HCT116 (cell line): ENCODE results near the gene BICD2. TPM values are rescaled to one million over a fixed set of nuclear protein-coding genes. Genes with fewer than 3 reads are reported as not detected.
"Not testable (repeated sequence)": the region's sequence is repeated elsewhere in the genome, so short reads cannot be mapped to it uniquely, and the experiment has no call there.

Experiments used
- ATAC-seq: fragments of 200-7000 bp; cut with Tn5 transposase; 2 replicates; pipeline ENCODE4 v1.9.1; 2020; ENCODE audit warnings: mild to moderate bottlenecking, moderate library complexity
- BruUV-seq: library from RNA; stranded (reverse); fragments of 400-500 nt; replicated peaks from 2 replicates; lab custom pipeline; 2021; lab: Mats Ljungman, UMichigan
- CTCF ChIA-PET: fragments of 300-600 bp; sonication (Branson Sonifier 250); formaldehyde crosslinking; loops from one replicate; lab custom pipeline; 2021; ENCODE audit warnings: antibody characterized with exemption; lab: Charles Lee
- POLR2A ChIA-PET: fragments of 300-600, 350-600 bp; sonication (Branson Sonifier 250); formaldehyde crosslinking; loops from one replicate; lab custom pipeline; 2021; ENCODE audit warnings: antibody characterized with exemption; lab: Charles Lee
- RAD21 ChIA-PET, 2 experiments: fragments of 300-600 bp; sonication (Branson Sonifier 250); formaldehyde crosslinking; loops; one replicate each; lab custom pipeline; 2023; ENCODE audit warnings: low total read pairs in 2 of 2; ENCODE audit not compliant: uncharacterized antibody in 2 of 2, unreplicated experiment in 2 of 2, low non-redundant PET in 1 of 2; lab: Charles Lee
- DNase-seq: peaks from one replicate; pipeline ENCODE4 v3.0.0-alpha.2; 2010; ENCODE audit warnings: low read depth, low spot score
- H2AFZ ChIP-seq: fragments of 200-600 bp; shearing (Covaris generic), sonication (generic); 2 replicates; pipeline ENCODE4 v1.6.1; 2017; ENCODE audit warnings: low read depth, mixed run types, mixed read lengths, antibody characterized with exemption, low read length; ENCODE audit not compliant: poor library complexity, severe bottlenecking
- H3K27ac ChIP-seq: 2 replicates; pipeline ENCODE4 v1.5.1; 2012; ENCODE audit warnings: low read depth, low read length
- H3K27me3 ChIP-seq: fragments of 200-600 bp; sonication (generic); 2 replicates; pipeline ENCODE4 v1.6.1; 2016; ENCODE audit warnings: mixed run types, low read length, mixed read lengths; ENCODE audit not compliant: insufficient read depth
- H3K36me3 ChIP-seq, 2 experiments: fragments of 200-500 bp in 1 of 2; fragments of 200-600 bp in 1 of 2; sonication (Bioruptor generic) in 1 of 2; sonication (generic) in 1 of 2; 2 replicates each; pipeline versions ENCODE4 v1.5.1 to v1.6.1; 2014 to 2016; ENCODE audit warnings: low read length in 2 of 2, inconsistent platforms in 1 of 2, mixed read lengths in 1 of 2, mixed run types in 1 of 2; ENCODE audit not compliant: insufficient read depth in 2 of 2, control insufficient read depth in 1 of 2
- H3K4me1 ChIP-seq, 2 experiments: fragments of 200-600 bp in 1 of 2; sonication (generic) in 1 of 2; 2 replicates each; pipeline versions ENCODE4 v1.5.1 to v1.6.1; 2012 to 2017; ENCODE audit warnings: low read length in 2 of 2, inconsistent platforms in 1 of 2, mild to moderate bottlenecking in 1 of 2, mixed read lengths in 1 of 2, mixed run types in 1 of 2, moderate library complexity in 1 of 2; ENCODE audit not compliant: insufficient read depth in 2 of 2, control insufficient read depth in 1 of 2
- H3K4me2 ChIP-seq: fragments of 200-600 bp; sonication (generic); 2 replicates; pipeline ENCODE4 v1.6.1; 2017; ENCODE audit warnings: mixed run types, low read length, mixed read lengths
- H3K4me3 ChIP-seq, 2 experiments: fragments of 200-600 bp in 1 of 2; sonication (generic) in 1 of 2; replicated peaks in 1 of 2; 2 replicates each; pipeline ENCODE4 v1.5.1; 2011 to 2016; ENCODE audit warnings: low read length in 2 of 2, control low read depth in 1 of 2, low read depth in 1 of 2, mild to moderate bottlenecking in 1 of 2, mixed read lengths in 1 of 2, mixed run types in 1 of 2
- H3K79me2 ChIP-seq: fragments of 200-600 bp; sonication (generic); 2 replicates; pipeline ENCODE4 v1.6.1; 2017; ENCODE audit warnings: mild to moderate bottlenecking, mixed run types, low read length, moderate library complexity, mixed read lengths; ENCODE audit not compliant: insufficient read depth
- H3K9ac ChIP-seq: fragments of 200-600 bp; sonication (generic); 2 replicates; pipeline ENCODE4 v1.6.1; 2016; ENCODE audit warnings: low read length, mixed read lengths
- H3K9me2 ChIP-seq: fragments of 200-600 bp; sonication (generic), shearing (Covaris generic); 2 replicates; pipeline ENCODE4 v1.6.1; 2017; ENCODE audit warnings: mixed run types, mild to moderate bottlenecking, moderate library complexity; ENCODE audit not compliant: insufficient read depth
- H3K9me3 ChIP-seq, 2 experiments: fragments of 200-500 bp in 1 of 2; fragments of 200-600 bp in 1 of 2; sonication (Bioruptor generic) in 1 of 2; sonication (generic) in 1 of 2; 2 replicates each; pipeline ENCODE4 v1.6.1; 2014 to 2017; ENCODE audit warnings: low read length in 2 of 2, mixed read lengths in 2 of 2, inconsistent platforms in 1 of 2, low read depth in 1 of 2, mild to moderate bottlenecking in 1 of 2, mixed run types in 1 of 2, moderate library complexity in 1 of 2; ENCODE audit not compliant: control insufficient read depth in 1 of 2, insufficient read depth in 1 of 2
- H4K20me1 ChIP-seq: fragments of 200-600 bp; sonication (generic), shearing (Covaris generic); 2 replicates; pipeline ENCODE4 v1.6.1; 2017; ENCODE audit warnings: mixed run types, mild to moderate bottlenecking, moderate library complexity; ENCODE audit not compliant: insufficient read depth
- ATF3 ChIP-seq: IDR thresholded peaks from 2 replicates; pipeline ENCODE4 v1.6.1; 2012
- CBX3 ChIP-seq: IDR thresholded peaks from 2 replicates; pipeline ENCODE4 v1.6.1; 2012; ENCODE audit warnings: low read depth
- ELF1 ChIP-seq: IDR thresholded peaks from 2 replicates; pipeline ENCODE4 v1.6.1; 2012; ENCODE audit warnings: low read depth, borderline replicate concordance
- FOSL1 ChIP-seq: IDR thresholded peaks from 2 replicates; pipeline ENCODE4 v1.6.1; 2012; ENCODE audit warnings: low read depth
- MAX ChIP-seq: IDR thresholded peaks from 2 replicates; pipeline ENCODE4 v1.6.1; 2012
- POLR2A ChIP-seq: IDR thresholded peaks from 2 replicates; pipeline ENCODE4 v1.7.0; 2011; ENCODE audit warnings: borderline replicate concordance; ENCODE audit not compliant: insufficient read depth, insufficient read length; ENCODE audit errors: extremely low read depth
- POLR2AphosphoS5 ChIP-seq: IDR thresholded peaks from 2 replicates; pipeline ENCODE4 v1.6.1; 2011; ENCODE audit warnings: mild to moderate bottlenecking, low read depth, low read length, moderate library complexity
- RAD21 ChIP-seq: IDR thresholded peaks from 2 replicates; pipeline ENCODE4 v1.6.1; 2012; ENCODE audit warnings: low read depth, mild to moderate bottlenecking
- REST ChIP-seq: IDR thresholded peaks from 2 replicates; pipeline ENCODE4 v1.6.1; 2012; ENCODE audit warnings: low read depth
- SIN3A ChIP-seq: IDR thresholded peaks from 2 replicates; pipeline ENCODE4 v1.6.1; 2012; ENCODE audit warnings: low read depth
- SP1 ChIP-seq: IDR thresholded peaks from 2 replicates; pipeline ENCODE4 v1.6.1; 2012; ENCODE audit warnings: low read depth
- TCF7L2 ChIP-seq: IDR thresholded peaks from 2 replicates; pipeline ENCODE4 v1.7.0; 2011; ENCODE audit warnings: borderline replicate concordance, inconsistent platforms; ENCODE audit not compliant: insufficient read depth, insufficient read length; ENCODE audit errors: extremely low read depth
- ZFX ChIP-seq: fragments of 450-650 bp; IDR thresholded peaks from 2 replicates; pipeline ENCODE4 v1.6.1; 2017
- intact Hi-C: fragments of 100-400 bp; cut with micrococcal nuclease; formaldehyde crosslinking; loops from 2 replicates; pipeline ENCODE4 v1.10.0; 2022
- total RNA-seq: library from RNA; stranded (reverse); gene quantifications from one replicate; pipeline ENCODE4 v1.2.1, GENCODE V29; 2021; ENCODE audit not compliant: unreplicated experiment

The BICD2 gene
- total RNA-seq, 1 experiment from 2014 or later = 23.4 TPM

GRCh38 chr9:92809629-92810326 lies 45.1 kb upstream of the BICD2 start:
- H4K20me1 ChIP-seq, H2AFZ ChIP-seq, intact Hi-C loops, H3K27me3 ChIP-seq, H3K9me2 ChIP-seq, DNase-seq, H3K9me3 ChIP-seq: not testable (repeated sequence)
- peak; percentile 63 for TF ChIP-seq TCF7L2
- peaks cover 27% of the 10 kb centered on the region for H3K79me2 ChIP-seq
- ChIA-PET RAD21 (interaction anchor here in 1 of 2 experiments (1.3 kb wide), 1 partner anchor 19 kb away, joined by 3 read pairs; no protein-coding TSS in a partner anchor), CTCF (interaction anchor here (1.0 to 2.3 kb wide), 4 partner anchors 13 to 93 kb away, joined by 3 to 9 read pairs (median 3); partner anchors contain the start of gene ZNF484), POLR2A (interaction anchor here (1.0 to 1.5 kb wide), 4 partner anchors 14 to 674 kb away, joined by 3 to 6 read pairs (median 3); no protein-coding TSS in a partner anchor)
- H3K4me1 ChIP-seq = peaks cover 3 to 14% of the 10 kb centered on the region in 2 experiments; a peak in 3 of 4 replicates
- H3K36me3 ChIP-seq = peaks cover 7 to 10% of the 10 kb centered on the region in 2 experiments
- peak overlapping the region; percentile 81 to 90 for H3K4me3 ChIP-seq
- H3K4me2 ChIP-seq = peak overlapping the region; percentile 93
- TSS peak; percentile 46 for BruUV-seq
- ATAC-seq = peak; percentile 56
- peak overlapping the region; percentile 95 for H3K9ac ChIP-seq
- peak overlapping the region; percentile 93 for H3K27ac ChIP-seq

- Histone ChIP-seq H3K4me2 (peak overlapping the region; percentile 93), H3K36me3 (peaks cover 2 to 6% of the 10 kb centered on the region in 2 experiments; a peak in 3 of 4 replicates), H3K4me3 (peak overlapping the region; percentile 81 to 90), H3K9me2 (no peaks in the 10 kb centered on the region), H2AFZ (no peak overlapping the region), H3K27me3 (no peaks in the 10 kb centered on the region), H3K9ac (peak overlapping the region; percentile 95), H3K27ac (peak overlapping the region; percentile 93), H3K4me1 (peaks cover 3 to 14% of the 10 kb centered on the region in 2 experiments; a peak in 3 of 4 replicates), H3K79me2 (peaks cover 27% of the 10 kb centered on the region), H4K20me1 (0 out of 2 replicates have a peak, but pooled peaks cover 3% of the 10 kb centered on the region), H3K9me3 (no peaks in the 10 kb centered on the region)
- BruUV-seq = TSS peak; percentile 53
- intact Hi-C loops = no loop called here
- ChIA-PET RAD21 (interaction anchor here in 1 of 2 experiments (1.3 kb wide), 1 partner anchor 18 kb away, joined by 3 read pairs; no protein-coding TSS in a partner anchor), POLR2A (interaction anchor here (0.6 to 1.5 kb wide), 7 partner anchors 9 to 1737 kb away, joined by 3 to 6 read pairs (median 3); no protein-coding TSS in a partner anchor), CTCF (interaction anchor here (1.0 to 2.3 kb wide), 5 partner anchors 13 to 668 kb away, joined by 3 to 9 read pairs (median 3); partner anchors contain the start of gene ZNF484)
- DNase-seq (peak; percentile 68), ATAC-seq (peak; percentile 85)
- TF ChIP-seq FOSL1 (no peak), ELF1 (peak; percentile 20; the same call in 1 of the 2 replicates), REST (no peak), RAD21 (peak; percentile 60), SIN3A (peak; percentile 60; the same call in 1 of the 2 replicates), POLR2A (no peak), MAX (peak; percentile 87), POLR2AphosphoS5 (peak; percentile 66), ZFX (peak; percentile 86), ATF3 (no peak), TCF7L2 (no peak), SP1 (no peak), CBX3 (peak; percentile 83)
Observed at GRCh38 chr9:92808726-92809451, 44.3 kb upstream of the BICD2 start.
